ENCODE data around the gene LLGL2.

Gene LLGL2

GRCh38 chr17:75594499-75595283 is 69.2 kb downstream of the LLGL2 start:
- no peak for DNase-seq

GRCh38 chr17:75595284-75595919 is 69.9 kb downstream of the LLGL2 start:
- DNase-seq: no peak

GRCh38 chr17:75595920-75596313 is 70.4 kb downstream of the LLGL2 start:
- DNase-seq: no peak

GRCh38 chr17:75596320-75597087 is 71.0 kb downstream of the LLGL2 start:
- no peak for DNase-seq

GRCh38 chr17:75601057-75601987 is 75.8 kb downstream of the LLGL2 start:
- peak; percentile 34 to 53 for DNase-seq

- DNase-seq: no peak
These were observed 77.1 kb downstream of the LLGL2 start for GRCh38 chr17:75602644-75603043.

GRCh38 chr17:75603123-75603522 is 77.6 kb downstream of the LLGL2 start:
- DNase-seq: no peak

GRCh38 chr17:75604034-75604695 is 78.7 kb downstream of the LLGL2 start:
- DNase-seq: no peak

- DNase-seq: no peak
These were observed 80.3 kb downstream of the LLGL2 start for GRCh38 chr17:75605790-75606189.

- no peak for DNase-seq
These were observed 81.6 kb downstream of the LLGL2 start for GRCh38 chr17:75607086-75607485.

- DNase-seq: no peak
These were observed 84.8 kb downstream of the LLGL2 start for GRCh38 chr17:75610103-75610984.

- no peak for DNase-seq
These were observed 86.4 kb downstream of the LLGL2 start for GRCh38 chr17:75611851-75612429.

GRCh38 chr17:75612906-75613626 is 87.6 kb downstream of the LLGL2 start:
- DNase-seq: no peak

- no peak for DNase-seq
These were observed 88.5 kb downstream of the LLGL2 start for GRCh38 chr17:75614006-75614405.

- no peak for DNase-seq
These were observed 89.2 kb downstream of the LLGL2 start for GRCh38 chr17:75614556-75615270.

GRCh38 chr17:75615301-75615700 is 89.8 kb downstream of the LLGL2 start:
- no peak for DNase-seq

- no peak for DNase-seq
These were observed 91.1 kb downstream of the LLGL2 start for GRCh38 chr17:75616521-75617122.

- no peak for DNase-seq
These were observed 91.7 kb downstream of the LLGL2 start for GRCh38 chr17:75617218-75617617.

- no peak for DNase-seq
These were observed 92.2 kb downstream of the LLGL2 start for GRCh38 chr17:75617675-75618074.

Measured in stimulated activated CD4-positive, alpha-beta T cell treated with anti-CD3 and anti-CD28 coated beads, Interleukin-4, amount 100 ng/mL, for 4 hours (primary cell).